WTC11 (cell line): ENCODE results near the gene TMEM141. TPM values are rescaled to one million over a fixed set of nuclear protein-coding genes. Genes with fewer than 3 reads are reported as not detected.

Experiments used
- ATAC-seq: fragments of 200-7000 bp; cut with Tn5 transposase; 2 replicates; pipeline ENCODE4 v1.10.0; 2021; ENCODE audit warnings: mild to moderate bottlenecking, moderate library complexity
- CTCF ChIA-PET: fragments of 300-600 bp; sonication (Branson Sonifier 250); formaldehyde crosslinking; loops from one replicate; lab custom pipeline; 2021; ENCODE audit warnings: antibody characterized with exemption; lab: Charles Lee
- POLR2A ChIA-PET: fragments of 350-600 bp; sonication (Branson Sonifier 250); formaldehyde crosslinking; loops from one replicate; lab custom pipeline; 2021; ENCODE audit warnings: antibody characterized with exemption; lab: Charles Lee
- DNase-seq: peaks from one replicate; pipeline ENCODE4 v3.0.0; 2021; ENCODE audit warnings: low spot score
- H3K27ac Mint-ChIP-seq: 2 replicates; pipeline ENCODE4 v1.8.0; 2021; ENCODE audit warnings: mixed read lengths
- H3K27me3 Mint-ChIP-seq: 2 replicates; pipeline ENCODE4 v1.8.0; 2021; ENCODE audit warnings: low read depth, mild to moderate bottlenecking, moderate library complexity, mixed read lengths
- H3K36me3 Mint-ChIP-seq: 2 replicates; pipeline ENCODE4 v1.8.0; 2021; ENCODE audit warnings: mixed read lengths
- H3K4me1 Mint-ChIP-seq: 2 replicates; pipeline ENCODE4 v1.8.0; 2022; ENCODE audit warnings: mixed read lengths
- H3K4me3 Mint-ChIP-seq: 2 replicates; pipeline ENCODE4 v1.8.0; 2021; ENCODE audit warnings: mild to moderate bottlenecking, moderate library complexity, mixed read lengths
- H3K9me3 Mint-ChIP-seq: 2 replicates; pipeline ENCODE4 v1.8.0; 2021; ENCODE audit warnings: mixed read lengths
- ATF1 ChIP-seq: sonication (generic); formaldehyde crosslinking; IDR thresholded peaks from 2 replicates; pipeline ENCODE4 v1.8.1; 2023; ENCODE audit warnings: mild to moderate bottlenecking, moderate library complexity, missing genetic modification reagents
- ESRRA ChIP-seq: sonication (generic); formaldehyde crosslinking; IDR thresholded peaks from 2 replicates; pipeline ENCODE4 v1.8.1; 2022; ENCODE audit warnings: mild to moderate bottlenecking, missing genetic modification reagents, borderline replicate concordance
- FOXJ3 ChIP-seq: sonication (generic); formaldehyde crosslinking; IDR thresholded peaks from 2 replicates; pipeline ENCODE4 v1.9.0; 2021; ENCODE audit warnings: missing genetic modification reagents, mild to moderate bottlenecking, borderline replicate concordance
- GRHL2 ChIP-seq: fragments of 250-450 bp; sonication (Bioruptor Pico); IDR thresholded peaks from 2 replicates; pipeline ENCODE4 v1.8.0; 2022; ENCODE audit warnings: mild to moderate bottlenecking, moderate library complexity; ENCODE audit not compliant: insufficient replicate concordance, severe bottlenecking
- IRF2 ChIP-seq: sonication (generic); formaldehyde crosslinking; IDR thresholded peaks from 2 replicates; pipeline ENCODE4 v1.8.0; 2022; ENCODE audit warnings: low read depth, missing genetic modification reagents, borderline replicate concordance
- MXD4 ChIP-seq: fragments of 250-450 bp; sonication (Bioruptor Pico); IDR thresholded peaks from 2 replicates; pipeline ENCODE4 v1.8.0; 2021; ENCODE audit warnings: mild to moderate bottlenecking, moderate library complexity, borderline replicate concordance
- SP1 ChIP-seq: sonication (generic); formaldehyde crosslinking; conservative IDR thresholded peaks from 2 replicates; pipeline ENCODE4 v1.8.1; 2022; ENCODE audit warnings: missing genetic modification reagents
- TEAD1 ChIP-seq: sonication (generic); formaldehyde crosslinking; IDR thresholded peaks from 2 replicates; pipeline ENCODE4 v1.8.0; 2022; ENCODE audit warnings: mild to moderate bottlenecking, missing genetic modification reagents
- ZNF138 ChIP-seq: sonication (generic); formaldehyde crosslinking; conservative IDR thresholded peaks from 2 replicates; pipeline ENCODE4 v1.8.1; 2022; ENCODE audit warnings: mild to moderate bottlenecking, moderate library complexity, missing genetic modification reagents
- total RNA-seq: library from RNA; stranded (reverse); gene quantifications from 3 replicates; pipeline ENCODE4 v1.2.3, GENCODE V29; 2021
- TF ChIP-seq, protein P1 (sequence below): sonication (generic); formaldehyde crosslinking; IDR thresholded peaks from 2 replicates; pipeline ENCODE4 v1.8.1; 2023; ENCODE audit warnings: mild to moderate bottlenecking, missing genetic modification reagents
- TF ChIP-seq, protein P2 (sequence below): sonication (generic); formaldehyde crosslinking; IDR thresholded peaks from 2 replicates; pipeline ENCODE4 v1.8.1; 2022; ENCODE audit warnings: missing genetic modification reagents, borderline replicate concordance
- TF ChIP-seq, protein P3 (sequence below): sonication (generic); formaldehyde crosslinking; IDR thresholded peaks from 2 replicates; pipeline ENCODE4 v1.8.1; 2023; ENCODE audit warnings: mild to moderate bottlenecking, missing genetic modification reagents
- TF ChIP-seq, protein P4 (sequence below): fragments of 250-450 bp; sonication (Bioruptor Pico); IDR thresholded peaks from 2 replicates; pipeline ENCODE4 v1.9.0; 2021; ENCODE audit warnings: mild to moderate bottlenecking, borderline replicate concordance
- TF ChIP-seq, protein P5 (sequence below): sonication (generic); formaldehyde crosslinking; IDR thresholded peaks from 2 replicates; pipeline ENCODE4 v1.8.1; 2022; ENCODE audit warnings: mild to moderate bottlenecking, missing genetic modification reagents, moderate library complexity, borderline replicate concordance
- TF ChIP-seq, protein P6 (sequence below): fragments of 250-450 bp; sonication (Bioruptor Pico); IDR thresholded peaks from 2 replicates; pipeline ENCODE4 v1.8.0; 2021; ENCODE audit warnings: mild to moderate bottlenecking
- TF ChIP-seq, protein P7 (sequence below): sonication (generic); formaldehyde crosslinking; IDR thresholded peaks from 2 replicates; pipeline ENCODE4 v1.8.0; 2022; ENCODE audit warnings: mild to moderate bottlenecking, missing genetic modification reagents

The TMEM141 gene
- total RNA-seq, 1 experiment from 2014 or later: 72.0 TPM

DNA sequence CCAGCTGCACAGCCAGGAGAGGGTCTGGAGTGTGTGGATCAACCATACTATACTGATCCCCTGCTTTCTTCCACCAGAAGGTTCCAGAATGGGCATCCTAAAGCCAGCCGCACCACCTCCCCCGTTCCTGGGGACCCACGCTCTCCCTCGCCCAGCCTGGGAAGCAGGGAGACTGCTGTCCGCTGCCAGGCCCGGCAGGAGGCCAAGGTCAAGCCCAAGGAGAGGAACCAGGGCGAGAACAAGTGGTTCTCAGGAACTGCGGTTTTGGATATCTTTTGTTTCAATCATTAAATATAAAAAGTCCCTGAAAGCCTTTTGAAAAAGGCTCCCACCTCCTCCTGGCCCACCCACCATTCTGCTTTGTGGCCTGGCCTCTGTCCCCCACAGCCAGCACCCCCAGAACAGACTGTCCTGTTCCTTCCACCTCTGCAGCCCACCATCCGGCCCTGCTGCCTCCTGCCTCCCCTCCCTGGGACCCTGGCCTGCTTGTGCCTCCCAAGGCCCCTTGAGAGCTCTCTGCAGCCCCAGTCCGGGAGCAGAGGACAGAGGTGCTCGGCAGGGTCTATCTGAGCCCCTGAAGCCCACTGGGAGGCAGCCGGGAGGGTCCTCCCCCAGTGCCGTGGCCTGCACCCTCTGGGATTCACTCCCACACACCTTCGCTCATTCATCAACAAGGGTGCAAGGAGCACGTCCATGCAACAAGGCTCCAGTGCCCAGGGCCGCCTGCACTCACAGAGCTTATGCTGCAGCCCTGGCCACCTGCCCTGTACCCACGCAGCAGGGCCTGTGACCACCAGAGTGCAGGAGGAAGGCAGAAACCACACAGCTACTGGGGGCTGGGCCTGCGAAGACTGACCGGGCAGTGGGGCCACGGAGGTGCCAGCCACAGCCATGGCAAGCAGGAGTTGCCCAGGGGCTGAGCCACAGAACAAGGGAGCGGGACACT is 42.2 kb upstream of the TMEM141 start:
- Mint-ChIP-seq H3K27me3 (0 out of 2 replicates have a peak, but pooled peaks cover 3% of the 10 kb centered on the region), H3K4me1 (no peaks in the 10 kb centered on the region), H3K27ac (no peak overlapping the region; the same call in 1 of the 2 replicates), H3K4me3 (no peak overlapping the region), H3K9me3 (peaks cover 20% of the 10 kb centered on the region), H3K36me3 (peaks cover 8% of the 10 kb centered on the region; the same call in 1 of the 2 replicates)
- POLR2A ChIA-PET: no interaction called here
- CTCF ChIA-PET: interaction anchor here (1.1 to 1.6 kb wide), 2 partner anchors 9 to 14 kb away, joined by 3 to 8 read pairs; partner anchors contain the start of gene LCN8
- TF ChIP-seq FOXJ3 (CRISPR knock-in tag): no peak
- TF ChIP-seq, protein P1, sequence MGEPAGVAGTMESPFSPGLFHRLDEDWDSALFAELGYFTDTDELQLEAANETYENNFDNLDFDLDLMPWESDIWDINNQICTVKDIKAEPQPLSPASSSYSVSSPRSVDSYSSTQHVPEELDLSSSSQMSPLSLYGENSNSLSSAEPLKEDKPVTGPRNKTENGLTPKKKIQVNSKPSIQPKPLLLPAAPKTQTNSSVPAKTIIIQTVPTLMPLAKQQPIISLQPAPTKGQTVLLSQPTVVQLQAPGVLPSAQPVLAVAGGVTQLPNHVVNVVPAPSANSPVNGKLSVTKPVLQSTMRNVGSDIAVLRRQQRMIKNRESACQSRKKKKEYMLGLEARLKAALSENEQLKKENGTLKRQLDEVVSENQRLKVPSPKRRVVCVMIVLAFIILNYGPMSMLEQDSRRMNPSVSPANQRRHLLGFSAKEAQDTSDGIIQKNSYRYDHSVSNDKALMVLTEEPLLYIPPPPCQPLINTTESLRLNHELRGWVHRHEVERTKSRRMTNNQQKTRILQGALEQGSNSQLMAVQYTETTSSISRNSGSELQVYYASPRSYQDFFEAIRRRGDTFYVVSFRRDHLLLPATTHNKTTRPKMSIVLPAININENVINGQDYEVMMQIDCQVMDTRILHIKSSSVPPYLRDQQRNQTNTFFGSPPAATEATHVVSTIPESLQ (CRISPR knock-in tag): no peak
- no peak for TF ChIP-seq ATF1 (CRISPR knock-in tag)
- TF ChIP-seq ESRRA: no peak
- TF ChIP-seq SP1 (CRISPR knock-in tag): no peak
- TF ChIP-seq, protein P2, sequence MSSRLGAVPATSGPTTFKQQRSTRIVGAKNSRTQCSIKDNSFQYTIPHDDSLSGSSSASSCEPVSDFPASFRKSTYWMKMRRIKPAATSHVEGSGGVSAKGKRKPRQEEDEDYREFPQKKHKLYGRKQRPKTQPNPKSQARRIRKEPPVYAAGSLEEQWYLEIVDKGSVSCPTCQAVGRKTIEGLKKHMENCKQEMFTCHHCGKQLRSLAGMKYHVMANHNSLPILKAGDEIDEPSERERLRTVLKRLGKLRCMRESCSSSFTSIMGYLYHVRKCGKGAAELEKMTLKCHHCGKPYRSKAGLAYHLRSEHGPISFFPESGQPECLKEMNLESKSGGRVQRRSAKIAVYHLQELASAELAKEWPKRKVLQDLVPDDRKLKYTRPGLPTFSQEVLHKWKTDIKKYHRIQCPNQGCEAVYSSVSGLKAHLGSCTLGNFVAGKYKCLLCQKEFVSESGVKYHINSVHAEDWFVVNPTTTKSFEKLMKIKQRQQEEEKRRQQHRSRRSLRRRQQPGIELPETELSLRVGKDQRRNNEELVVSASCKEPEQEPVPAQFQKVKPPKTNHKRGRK (CRISPR knock-in tag): no peak
- TF ChIP-seq, protein P3, sequence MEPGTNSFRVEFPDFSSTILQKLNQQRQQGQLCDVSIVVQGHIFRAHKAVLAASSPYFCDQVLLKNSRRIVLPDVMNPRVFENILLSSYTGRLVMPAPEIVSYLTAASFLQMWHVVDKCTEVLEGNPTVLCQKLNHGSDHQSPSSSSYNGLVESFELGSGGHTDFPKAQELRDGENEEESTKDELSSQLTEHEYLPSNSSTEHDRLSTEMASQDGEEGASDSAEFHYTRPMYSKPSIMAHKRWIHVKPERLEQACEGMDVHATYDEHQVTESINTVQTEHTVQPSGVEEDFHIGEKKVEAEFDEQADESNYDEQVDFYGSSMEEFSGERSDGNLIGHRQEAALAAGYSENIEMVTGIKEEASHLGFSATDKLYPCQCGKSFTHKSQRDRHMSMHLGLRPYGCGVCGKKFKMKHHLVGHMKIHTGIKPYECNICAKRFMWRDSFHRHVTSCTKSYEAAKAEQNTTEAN (CRISPR knock-in tag): no peak
- TF ChIP-seq, protein P4, sequence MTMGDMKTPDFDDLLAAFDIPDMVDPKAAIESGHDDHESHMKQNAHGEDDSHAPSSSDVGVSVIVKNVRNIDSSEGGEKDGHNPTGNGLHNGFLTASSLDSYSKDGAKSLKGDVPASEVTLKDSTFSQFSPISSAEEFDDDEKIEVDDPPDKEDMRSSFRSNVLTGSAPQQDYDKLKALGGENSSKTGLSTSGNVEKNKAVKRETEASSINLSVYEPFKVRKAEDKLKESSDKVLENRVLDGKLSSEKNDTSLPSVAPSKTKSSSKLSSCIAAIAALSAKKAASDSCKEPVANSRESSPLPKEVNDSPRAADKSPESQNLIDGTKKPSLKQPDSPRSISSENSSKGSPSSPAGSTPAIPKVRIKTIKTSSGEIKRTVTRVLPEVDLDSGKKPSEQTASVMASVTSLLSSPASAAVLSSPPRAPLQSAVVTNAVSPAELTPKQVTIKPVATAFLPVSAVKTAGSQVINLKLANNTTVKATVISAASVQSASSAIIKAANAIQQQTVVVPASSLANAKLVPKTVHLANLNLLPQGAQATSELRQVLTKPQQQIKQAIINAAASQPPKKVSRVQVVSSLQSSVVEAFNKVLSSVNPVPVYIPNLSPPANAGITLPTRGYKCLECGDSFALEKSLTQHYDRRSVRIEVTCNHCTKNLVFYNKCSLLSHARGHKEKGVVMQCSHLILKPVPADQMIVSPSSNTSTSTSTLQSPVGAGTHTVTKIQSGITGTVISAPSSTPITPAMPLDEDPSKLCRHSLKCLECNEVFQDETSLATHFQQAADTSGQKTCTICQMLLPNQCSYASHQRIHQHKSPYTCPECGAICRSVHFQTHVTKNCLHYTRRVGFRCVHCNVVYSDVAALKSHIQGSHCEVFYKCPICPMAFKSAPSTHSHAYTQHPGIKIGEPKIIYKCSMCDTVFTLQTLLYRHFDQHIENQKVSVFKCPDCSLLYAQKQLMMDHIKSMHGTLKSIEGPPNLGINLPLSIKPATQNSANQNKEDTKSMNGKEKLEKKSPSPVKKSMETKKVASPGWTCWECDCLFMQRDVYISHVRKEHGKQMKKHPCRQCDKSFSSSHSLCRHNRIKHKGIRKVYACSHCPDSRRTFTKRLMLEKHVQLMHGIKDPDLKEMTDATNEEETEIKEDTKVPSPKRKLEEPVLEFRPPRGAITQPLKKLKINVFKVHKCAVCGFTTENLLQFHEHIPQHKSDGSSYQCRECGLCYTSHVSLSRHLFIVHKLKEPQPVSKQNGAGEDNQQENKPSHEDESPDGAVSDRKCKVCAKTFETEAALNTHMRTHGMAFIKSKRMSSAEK (CRISPR knock-in tag): no peak
- no peak for TF ChIP-seq TEAD1 (CRISPR knock-in tag)
- no peak for TF ChIP-seq MXD4 (CRISPR knock-in tag)
- TF ChIP-seq, protein P5, sequence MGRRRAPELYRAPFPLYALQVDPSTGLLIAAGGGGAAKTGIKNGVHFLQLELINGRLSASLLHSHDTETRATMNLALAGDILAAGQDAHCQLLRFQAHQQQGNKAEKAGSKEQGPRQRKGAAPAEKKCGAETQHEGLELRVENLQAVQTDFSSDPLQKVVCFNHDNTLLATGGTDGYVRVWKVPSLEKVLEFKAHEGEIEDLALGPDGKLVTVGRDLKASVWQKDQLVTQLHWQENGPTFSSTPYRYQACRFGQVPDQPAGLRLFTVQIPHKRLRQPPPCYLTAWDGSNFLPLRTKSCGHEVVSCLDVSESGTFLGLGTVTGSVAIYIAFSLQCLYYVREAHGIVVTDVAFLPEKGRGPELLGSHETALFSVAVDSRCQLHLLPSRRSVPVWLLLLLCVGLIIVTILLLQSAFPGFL (CRISPR knock-in tag): no peak
- TF ChIP-seq IRF2: no peak
- DNase-seq: no peak
- no peak for ATAC-seq

DNA sequence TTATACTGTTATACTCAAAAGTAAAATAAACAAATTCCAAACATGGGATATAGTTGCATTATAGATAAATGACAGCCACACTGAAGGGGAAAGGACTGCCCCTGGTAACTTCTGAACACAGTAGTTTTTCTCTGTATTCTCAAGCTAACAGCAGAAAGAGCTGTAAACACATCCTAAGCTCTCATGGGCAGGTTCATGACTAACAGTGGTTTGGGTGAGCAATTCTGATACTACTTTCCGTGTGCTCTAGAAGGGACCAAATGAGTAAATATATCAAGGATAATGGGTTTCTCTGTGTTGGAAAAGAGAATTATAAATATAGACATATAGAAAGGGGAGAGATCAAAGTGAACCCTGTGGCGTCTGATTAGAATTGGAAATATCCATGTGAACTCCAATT is 40.6 kb upstream of the TMEM141 start:
- peaks cover 3% of the 10 kb centered on the region; the same call in 1 of the 2 replicates for H3K27me3 Mint-ChIP-seq
- H3K4me1 Mint-ChIP-seq: no peaks in the 10 kb centered on the region
- ChIA-PET CTCF (interaction anchor here (0.9 to 1.1 kb wide), 2 partner anchors 11 to 19 kb away, joined by 3 read pairs; no protein-coding TSS in a partner anchor), POLR2A (no interaction called here)
- DNase-seq: no peak
- H3K9me3 Mint-ChIP-seq: peaks cover 23% of the 10 kb centered on the region
- H3K27ac Mint-ChIP-seq: no peak overlapping the region
- ATAC-seq: no peak
- no peak overlapping the region for H3K4me3 Mint-ChIP-seq
- H3K36me3 Mint-ChIP-seq: peaks cover 11% of the 10 kb centered on the region
- TF ChIP-seq, protein P6, sequence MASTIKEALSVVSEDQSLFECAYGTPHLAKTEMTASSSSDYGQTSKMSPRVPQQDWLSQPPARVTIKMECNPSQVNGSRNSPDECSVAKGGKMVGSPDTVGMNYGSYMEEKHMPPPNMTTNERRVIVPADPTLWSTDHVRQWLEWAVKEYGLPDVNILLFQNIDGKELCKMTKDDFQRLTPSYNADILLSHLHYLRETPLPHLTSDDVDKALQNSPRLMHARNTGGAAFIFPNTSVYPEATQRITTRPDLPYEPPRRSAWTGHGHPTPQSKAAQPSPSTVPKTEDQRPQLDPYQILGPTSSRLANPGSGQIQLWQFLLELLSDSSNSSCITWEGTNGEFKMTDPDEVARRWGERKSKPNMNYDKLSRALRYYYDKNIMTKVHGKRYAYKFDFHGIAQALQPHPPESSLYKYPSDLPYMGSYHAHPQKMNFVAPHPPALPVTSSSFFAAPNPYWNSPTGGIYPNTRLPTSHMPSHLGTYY: no peak
- TF ChIP-seq, protein P7, sequence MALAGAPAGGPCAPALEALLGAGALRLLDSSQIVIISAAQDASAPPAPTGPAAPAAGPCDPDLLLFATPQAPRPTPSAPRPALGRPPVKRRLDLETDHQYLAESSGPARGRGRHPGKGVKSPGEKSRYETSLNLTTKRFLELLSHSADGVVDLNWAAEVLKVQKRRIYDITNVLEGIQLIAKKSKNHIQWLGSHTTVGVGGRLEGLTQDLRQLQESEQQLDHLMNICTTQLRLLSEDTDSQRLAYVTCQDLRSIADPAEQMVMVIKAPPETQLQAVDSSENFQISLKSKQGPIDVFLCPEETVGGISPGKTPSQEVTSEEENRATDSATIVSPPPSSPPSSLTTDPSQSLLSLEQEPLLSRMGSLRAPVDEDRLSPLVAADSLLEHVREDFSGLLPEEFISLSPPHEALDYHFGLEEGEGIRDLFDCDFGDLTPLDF (CRISPR knock-in tag): no peak
- TF ChIP-seq GRHL2 (CRISPR knock-in tag): no peak
- no peak for TF ChIP-seq ZNF138 (CRISPR knock-in tag)
